Measurements from ENCODE around the gene ANKRD35. TPM values are rescaled to one million over a fixed set of nuclear protein-coding genes. Genes with fewer than 3 reads are reported as not detected.

ANKRD35 gene
- total RNA-seq, 4 donors from 2014 or later = 0.58 to 3.8 (median 1.7) TPM

GRCh38 chr1:145887631-145888030, 2.0 kb upstream of the ANKRD35 start:
- TF ChIP-seq POLR2A (IDR thresholded peaks at IDR 0.05) (no peak), CTCF (IDR thresholded peaks at IDR 0.05) (no peak)
- intact Hi-C loops (cut with DNase I) = no loop called here

GRCh38 chr1:145886816-145887215, 1.1 kb upstream of the ANKRD35 start:
- no peak for DNase-seq
- H3K36me3 ChIP-seq = no peaks in the 10 kb centered on the region
- no peak overlapping the region for H3K27ac ChIP-seq
- intact Hi-C loops (cut with DNase I) = no loop called here
- no peaks in the 10 kb centered on the region for H3K27me3 ChIP-seq
- peaks cover 3 to 19% of the 10 kb centered on the region in 2 donors for H3K4me1 ChIP-seq
- 43 to 44% methylated on average over 8 of the region's 8 CpGs for WGBS, 2 donors
- no peaks in the 10 kb centered on the region for H3K9me3 ChIP-seq
- no peak for TF ChIP-seq CTCF (IDR thresholded peaks at IDR 0.05)
- no peak for TF ChIP-seq POLR2A (IDR thresholded peaks at IDR 0.05)
- no peak overlapping the region for H3K4me3 ChIP-seq (replicated peaks in 1 of 3)

More at GRCh38 chr1:145887631-145888030, 2.0 kb upstream of the ANKRD35 start:
- WGBS, 2 donors = 63 to 74% methylated on average over 5 of the region's 5 CpGs
- Histone ChIP-seq H3K36me3 (no peaks in the 10 kb centered on the region), H3K27me3 (no peaks in the 10 kb centered on the region), H3K27ac (no peak overlapping the region), H3K4me3 (replicated peaks in 1 of 3) (no peak overlapping the region), H3K4me1 (peaks cover 9 to 26% of the 10 kb centered on the region in 2 donors), H3K9me3 (no peaks in the 10 kb centered on the region)
- no peak for DNase-seq

GRCh38 chr1:145886390-145886789, 724 bp upstream of the ANKRD35 start:
- WGBS, 2 donors = 42 to 48% methylated on average over 11 of the region's 11 CpGs
- Histone ChIP-seq H3K4me3 (replicated peaks in 1 of 3) (peak overlapping the region in 2 of 3 donors; percentile 33 to 42), H3K4me1 (peaks cover 3 to 14% of the 10 kb centered on the region in 2 donors), H3K27ac (no peak overlapping the region), H3K27me3 (no peaks in the 10 kb centered on the region), H3K9me3 (no peaks in the 10 kb centered on the region), H3K36me3 (no peaks in the 10 kb centered on the region)
- DNase-seq = no peak
- no peak for TF ChIP-seq POLR2A (IDR thresholded peaks at IDR 0.05)
- TF ChIP-seq CTCF (IDR thresholded peaks at IDR 0.05) = no peak
- intact Hi-C loops (cut with DNase I) = no loop called here

GRCh38 chr1:145884675-145885074, 991 bp downstream of the ANKRD35 start:
- no peaks in the 10 kb centered on the region for H3K9me3 ChIP-seq
- WGBS, 2 donors = 91 to 97% methylated on average over 1 of the region's 1 CpG
- no peak overlapping the region for H3K4me3 ChIP-seq (replicated peaks in 1 of 3)
- H3K27ac ChIP-seq = no peak overlapping the region
- intact Hi-C loops (cut with DNase I) = no loop called here
- H3K36me3 ChIP-seq = no peaks in the 10 kb centered on the region
- no peaks in the 10 kb centered on the region for H3K27me3 ChIP-seq
- peaks cover 3 to 6% of the 10 kb centered on the region in 2 donors for H3K4me1 ChIP-seq
- DNase-seq = no peak
- TF ChIP-seq POLR2A (IDR thresholded peaks at IDR 0.05) (no peak), CTCF (IDR thresholded peaks at IDR 0.05) (no peak)

GRCh38 chr1:145879775-145880174, 5.9 kb downstream of the ANKRD35 start:
- intact Hi-C loops (cut with DNase I) = no loop called here
- DNase-seq = no peak
- TF ChIP-seq POLR2A (IDR thresholded peaks at IDR 0.05) (no peak), CTCF (IDR thresholded peaks at IDR 0.05) (no peak)

More at GRCh38 chr1:145879775-145880174, 5.9 kb downstream of the ANKRD35 start:
- 56 to 62% methylated on average over 5 of the region's 5 CpGs for WGBS, 2 donors
- Histone ChIP-seq H3K4me3 (replicated peaks in 1 of 3) (no peak overlapping the region), H3K36me3 (no peaks in the 10 kb centered on the region), H3K4me1 (no peaks in the 10 kb centered on the region), H3K27ac (no peak overlapping the region), H3K27me3 (no peaks in the 10 kb centered on the region), H3K9me3 (no peaks in the 10 kb centered on the region)

Data from thyroid gland (tissue), 4 donors.